HG02885 (cell line): Measurements from ENCODE around the gene MANSC4.
A peak's percentile ranks its signal among the peaks of the same experiment; 100 is the strongest.

Experiments
- ATAC-seq: cut with Tn5 transposase; IDR thresholded peaks from one replicate; pipeline ENCODE4 v1.9.1; 2021; ENCODE audit warnings: mild to moderate bottlenecking; ENCODE audit not compliant: unreplicated experiment, poor library complexity

The MANSC4 gene

GRCh38 chr12:27802511-27802910 is 22.5 kb upstream of the MANSC4 start:
- ATAC-seq, result no peak

- no peak for ATAC-seq
Measured at GRCh38 chr12:27801630-27802029, 21.6 kb upstream of the MANSC4 start.

GRCh38 chr12:27800819-27801218 is 20.8 kb upstream of the MANSC4 start:
- ATAC-seq, result no peak

GRCh38 chr12:27797301-27798025 is 17.4 kb upstream of the MANSC4 start:
- ATAC-seq, result no peak

- ATAC-seq, result no peak
Measured at GRCh38 chr12:27796128-27796527, 16.1 kb upstream of the MANSC4 start.

GRCh38 chr12:27794818-27795584 is 15.0 kb upstream of the MANSC4 start:
- no peak for ATAC-seq

- no peak for ATAC-seq
Measured at GRCh38 chr12:27790179-27790578, 10.1 kb upstream of the MANSC4 start.

GRCh38 chr12:27787559-27787958 is 7.5 kb upstream of the MANSC4 start:
- no peak for ATAC-seq

- ATAC-seq, result peak; percentile 50
Measured at GRCh38 chr12:27785882-27786570, 6.0 kb upstream of the MANSC4 start.

- ATAC-seq, result no peak
Measured at GRCh38 chr12:27782481-27782880, 2.4 kb upstream of the MANSC4 start.

GRCh38 chr12:27781680-27782079 is 1.6 kb upstream of the MANSC4 start:
- ATAC-seq, result no peak

GRCh38 chr12:27780612-27781408 is 774 bp upstream of the MANSC4 start:
- peak; percentile 35 for ATAC-seq

- peak; percentile 28 for ATAC-seq
Measured at GRCh38 chr12:27779416-27779919, 568 bp downstream of the MANSC4 start.

GRCh38 chr12:27778206-27778605 is 1.8 kb downstream of the MANSC4 start:
- ATAC-seq, result no peak

GRCh38 chr12:27777141-27777540 is 2.9 kb downstream of the MANSC4 start:
- no peak for ATAC-seq

- ATAC-seq, result no peak
Measured at GRCh38 chr12:27772328-27773049, 7.5 kb downstream of the MANSC4 start.

GRCh38 chr12:27771481-27772327 is 8.3 kb downstream of the MANSC4 start:
- ATAC-seq, result no peak

GRCh38 chr12:27769142-27769673 is 10.8 kb downstream of the MANSC4 start:
- no peak for ATAC-seq
